Hematopoietic multipotent progenitor cell (in vitro differentiated cells): ENCODE measurements around the gene TAS2R42. TPM values are rescaled to one million over a fixed set of nuclear protein-coding genes. Genes with fewer than 3 reads are reported as not detected.

Experiments used
- DNase-seq, 3 donors: peaks; one replicate each; pipeline ENCODE4 v3.0.0-alpha.2; 2011 to 2015; ENCODE audit warnings: low read depth in 2 of 3, low spot score in 2 of 3
- total RNA-seq: library from RNA; depleted of rRNA; stranded (reverse); fragments of >200 nt; gene quantifications from one replicate; pipeline ENCODE4 v1.2.3, GENCODE V29; 2012

Gene TAS2R42
- total RNA-seq, 1 donor, result not detected

DNA sequence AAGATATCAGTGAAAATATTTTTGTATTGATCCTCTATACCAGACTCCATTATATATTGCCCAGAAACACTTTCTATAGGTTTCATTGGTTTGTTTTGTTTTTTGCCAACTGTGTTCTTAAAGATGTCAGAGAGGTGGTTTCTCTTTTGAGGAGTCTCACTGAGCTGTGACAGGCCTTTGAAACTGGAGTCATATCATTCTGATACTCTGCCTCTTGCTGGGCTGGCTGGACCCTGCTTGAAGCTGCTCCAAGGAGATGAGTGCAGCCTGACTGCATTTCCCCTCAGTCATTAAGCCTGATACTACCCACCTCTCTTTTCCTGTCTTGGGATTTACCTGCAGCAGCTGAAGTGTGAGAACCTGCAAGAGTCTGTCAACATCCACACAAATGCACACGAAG lies 35.9 kb downstream of the TAS2R42 start:
- DNase-seq, result no peak

GRCh38 chr12:11147420-11147819 lies 39.3 kb downstream of the TAS2R42 start:
- DNase-seq, result no peak

DNA sequence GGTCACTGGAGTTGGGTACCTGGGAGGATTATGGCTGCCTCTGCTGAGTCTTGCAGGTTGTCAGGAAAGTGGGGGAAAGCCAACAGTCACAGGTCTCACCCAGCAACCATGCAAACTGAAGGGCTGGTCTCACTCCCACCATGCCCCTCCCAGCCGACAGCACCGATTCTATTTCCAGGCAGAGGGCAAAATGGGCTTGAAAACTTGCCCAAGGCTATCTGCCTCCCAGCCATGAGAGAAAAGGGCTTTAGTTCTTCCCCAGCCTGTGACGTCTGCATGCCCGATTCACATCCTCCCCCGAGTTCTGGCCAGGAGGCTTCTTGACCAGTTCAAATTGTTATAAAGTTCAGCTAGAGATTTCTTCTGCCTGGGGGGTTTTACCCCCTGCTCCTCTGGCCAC lies 42.4 kb downstream of the TAS2R42 start:
- DNase-seq, result no peak

DNA sequence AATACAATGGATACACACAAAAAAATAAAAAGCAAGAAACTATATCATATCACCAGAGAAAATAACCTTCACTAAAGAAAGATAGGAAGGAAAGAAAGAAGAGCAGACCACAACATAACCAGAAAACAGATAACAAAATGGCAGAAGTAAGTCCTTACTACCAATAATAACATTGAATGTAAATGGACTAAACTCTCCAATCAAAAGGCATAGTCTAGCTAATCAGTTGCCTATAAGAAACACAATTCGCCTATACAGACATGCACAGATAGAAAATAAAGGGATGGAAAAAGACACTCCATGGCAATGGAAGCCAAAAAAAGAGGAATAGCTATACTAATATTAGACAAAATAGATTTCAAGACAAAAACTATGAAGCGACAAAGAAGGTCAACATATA lies 43.4 kb downstream of the TAS2R42 start:
- no peak for DNase-seq

DNA sequence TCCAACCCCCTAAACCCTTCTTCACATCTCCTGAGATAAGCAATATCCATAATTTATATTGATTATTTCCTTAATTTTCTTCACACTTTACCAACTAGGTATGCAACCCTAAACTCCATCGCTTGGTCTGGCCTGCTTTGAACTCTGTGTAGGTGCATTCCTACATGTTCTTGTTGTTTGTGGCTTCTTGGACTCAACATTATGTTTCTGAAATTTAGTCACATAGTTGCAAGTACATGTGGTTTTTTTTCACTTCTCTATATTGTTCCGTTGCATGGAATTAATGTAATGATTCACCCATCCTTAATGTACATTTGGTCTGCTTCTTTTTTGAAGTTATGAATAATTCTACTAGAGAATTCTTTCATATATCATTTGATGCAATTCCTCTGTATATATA lies 50.7 kb downstream of the TAS2R42 start:
- DNase-seq, result no peak

Other genes with a start within 250 kb of the TAS2R42 start
- 1.9 TPM for gene TAS2R14, start 247.7 kb downstream of the TAS2R42 start, total RNA-seq
- 2.7 TPM for gene TAS2R50, start 200.0 kb downstream of the TAS2R42 start, total RNA-seq
- gene TAS2R20, start 188.6 kb downstream of the TAS2R42 start, total RNA-seq, result 2.4 TPM
- gene TAS2R19, start 164.3 kb downstream of the TAS2R42 start, total RNA-seq, result 5.4 TPM
- 5.1 TPM for gene TAS2R31, start 155.5 kb downstream of the TAS2R42 start, total RNA-seq
- gene TAS2R46, start 124.6 kb downstream of the TAS2R42 start, total RNA-seq, result 4.8 TPM
- 5.4 TPM for gene TAS2R43, start 94.6 kb downstream of the TAS2R42 start, total RNA-seq
- 7.8 TPM for gene TAS2R30, start 52.3 kb downstream of the TAS2R42 start, total RNA-seq
- gene SMIM10L1, start 15.7 kb downstream of the TAS2R42 start, total RNA-seq, result 9.2 TPM
- not detected for gene PRB3, start 82.8 kb upstream of the TAS2R42 start, total RNA-seq
- gene PRB4, start 123.5 kb upstream of the TAS2R42 start, total RNA-seq, result not detected
- gene PRB2, start 208.6 kb upstream of the TAS2R42 start, total RNA-seq, result not detected